GM21619 (cell line): Measurements from ENCODE around the gene TNFRSF1B.
"Not testable (repeated sequence)": the region's sequence is repeated elsewhere in the genome, so short reads cannot be mapped to it uniquely, and the experiment has no call there.

Experiments
- ATAC-seq: cut with Tn5 transposase; IDR thresholded peaks from one replicate; pipeline ENCODE4 v1.9.1; 2021; ENCODE audit not compliant: unreplicated experiment

TNFRSF1B gene

GRCh38 chr1:12209495-12209832 lies 42.7 kb downstream of the TNFRSF1B start:
- ATAC-seq, result no peak

- ATAC-seq, result no peak
Observed at GRCh38 chr1:12215118-12215961, 48.5 kb downstream of the TNFRSF1B start.

DNA sequence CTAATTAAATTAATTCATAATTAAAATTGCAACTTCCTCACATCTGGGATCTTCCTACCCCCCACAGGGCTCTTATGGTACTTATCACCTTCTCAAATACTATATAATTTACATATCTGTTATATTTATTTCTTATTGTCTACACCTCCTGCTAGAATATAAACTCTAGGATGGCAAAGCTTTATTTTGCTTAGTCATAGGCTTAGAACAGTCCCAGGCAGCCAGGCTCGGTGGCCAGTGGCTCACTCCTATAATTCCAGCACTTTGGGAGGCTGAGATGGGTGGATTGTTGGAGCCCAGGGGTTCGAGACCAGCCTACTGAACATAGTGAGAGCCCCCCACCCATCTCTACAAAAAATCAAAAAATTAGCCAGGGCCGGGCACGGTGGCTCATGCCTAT lies 53.0 kb downstream of the TNFRSF1B start:
- ATAC-seq, result no peak

- no peak for ATAC-seq
Observed at GRCh38 chr1:12220890-12221289, 54.1 kb downstream of the TNFRSF1B start.

GRCh38 chr1:12222700-12223099 lies 55.9 kb downstream of the TNFRSF1B start:
- ATAC-seq, result not testable (repeated sequence)

DNA sequence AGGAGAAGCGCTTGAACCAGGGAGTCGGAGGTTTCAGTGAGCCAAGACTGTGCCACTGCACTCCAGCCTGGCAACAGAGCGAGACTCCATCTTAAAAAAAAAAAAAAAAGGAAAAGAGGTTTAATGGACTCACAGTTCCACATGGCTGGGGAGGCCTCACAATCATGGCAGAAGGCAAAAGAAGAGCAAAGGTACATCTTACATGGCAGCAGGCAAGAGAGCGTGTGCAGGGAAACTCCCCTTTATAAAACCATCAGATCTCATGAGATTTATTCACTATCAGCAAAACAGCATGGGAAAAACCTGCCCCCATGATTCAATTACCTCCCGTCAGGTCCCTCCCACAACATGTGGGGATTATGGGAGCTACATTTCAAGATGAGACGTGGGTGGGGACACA lies 57.3 kb downstream of the TNFRSF1B start:
- not testable (repeated sequence) for ATAC-seq

DNA sequence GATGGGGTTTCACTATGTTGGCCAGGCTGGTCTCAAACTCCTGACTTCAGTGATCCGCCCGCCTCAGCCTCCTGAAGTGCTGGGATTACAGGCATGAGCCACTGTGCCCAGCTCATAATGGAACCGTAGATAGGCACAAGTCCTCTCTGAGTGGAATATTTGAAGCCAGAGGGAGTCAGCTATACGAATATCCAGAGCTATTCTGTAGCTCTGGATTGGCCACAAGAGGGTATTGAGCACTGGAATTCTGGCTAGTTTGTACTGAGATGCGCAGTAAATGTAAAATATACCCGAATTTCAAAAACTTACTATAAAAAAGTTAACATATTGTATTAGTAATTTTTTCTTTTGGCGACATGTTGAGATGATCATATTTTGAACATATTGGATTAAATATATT lies 62.2 kb downstream of the TNFRSF1B start:
- no peak for ATAC-seq

DNA sequence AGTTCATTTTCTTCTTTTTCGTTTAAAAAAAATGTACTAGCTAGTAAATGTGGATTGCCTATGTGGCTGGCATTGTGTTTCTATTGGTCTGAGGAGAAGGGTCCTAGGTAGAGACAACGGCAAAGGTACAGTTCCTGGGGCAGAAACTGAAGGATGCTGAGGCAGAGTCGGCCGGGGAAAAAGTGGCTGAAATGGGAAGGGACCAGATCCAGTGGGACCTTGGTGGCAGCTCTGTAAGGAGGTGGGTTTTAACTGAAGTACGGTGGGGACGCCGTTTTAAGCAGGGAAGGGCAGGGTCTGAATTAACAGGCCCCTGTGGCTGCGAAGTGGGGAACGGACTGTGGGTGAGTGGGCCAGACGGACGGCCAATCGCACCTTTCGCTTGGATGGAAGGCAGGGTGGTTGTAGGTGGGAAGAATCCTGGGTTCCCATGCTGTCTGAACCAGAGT lies 62.6 kb downstream of the TNFRSF1B start:
- ATAC-seq, result no peak

- ATAC-seq, result peak; percentile 80
Observed at GRCh38 chr1:12229835-12230548, 63.2 kb downstream of the TNFRSF1B start, which contains the start of gene VPS13D. Gene VPS13D (plus strand): TSS chr1:12230030. CDS start chr1:12234267, 4,237 bp downstream.

DNA sequence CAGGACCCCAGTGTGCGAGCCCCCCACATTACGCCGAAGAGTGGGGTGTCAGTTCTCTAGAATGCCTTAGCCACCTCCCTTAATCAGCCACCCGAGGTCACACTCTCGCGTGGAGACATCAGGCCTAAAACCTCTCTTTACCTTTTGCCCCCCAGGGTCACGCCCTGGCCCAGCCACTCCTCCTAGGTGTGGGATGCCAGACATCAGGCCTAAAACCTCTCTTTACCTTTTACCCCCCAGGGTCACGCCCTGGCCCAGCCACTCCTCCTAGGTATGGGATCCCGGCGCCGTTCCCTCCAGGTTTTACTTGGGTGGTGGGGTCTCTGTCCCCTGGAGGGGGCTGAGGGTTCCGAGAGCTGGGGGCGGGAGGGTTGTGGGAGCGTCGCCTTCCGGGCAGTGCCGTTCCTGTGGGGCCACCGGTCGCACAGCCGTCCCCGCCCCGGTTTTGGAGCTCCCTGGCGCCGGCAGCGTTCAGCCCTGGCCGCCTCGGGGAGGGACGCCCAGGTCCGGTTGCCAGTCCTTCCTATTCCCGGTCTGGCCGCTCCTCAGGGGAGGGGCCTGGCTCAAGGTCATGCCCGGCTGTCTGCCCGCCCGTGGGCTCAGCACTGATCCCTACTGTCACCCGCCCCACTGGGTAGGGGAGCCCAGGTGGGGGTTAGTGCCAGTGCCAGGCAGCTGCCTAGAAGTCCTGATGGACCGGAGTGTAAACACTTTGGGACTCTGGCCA lies 63.9 kb downstream of the TNFRSF1B start:
- ATAC-seq, result peak; percentile 24

GRCh38 chr1:12231276-12231595 lies 64.4 kb downstream of the TNFRSF1B start:
- ATAC-seq, result no peak

- no peak for ATAC-seq
Observed at GRCh38 chr1:12232221-12232620, 65.4 kb downstream of the TNFRSF1B start.

DNA sequence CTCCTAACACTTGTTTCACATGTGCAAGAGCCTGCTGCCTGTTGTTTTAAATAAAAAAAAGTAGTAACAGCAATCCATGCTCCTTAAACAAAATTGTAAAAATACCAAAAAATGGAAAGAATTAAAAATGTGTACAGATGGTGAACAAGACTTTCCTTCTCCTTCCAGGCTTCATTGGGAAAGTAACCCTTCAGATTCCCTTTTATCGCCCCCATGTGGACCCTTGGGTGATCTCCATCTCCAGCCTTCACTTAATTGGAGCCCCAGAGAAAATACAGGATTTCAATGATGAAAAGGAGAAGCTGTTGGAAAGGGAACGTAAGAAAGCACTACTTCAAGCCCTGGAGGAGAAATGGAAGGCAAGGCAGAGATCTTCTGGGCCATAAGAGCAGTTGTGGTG lies 77.3 kb downstream of the TNFRSF1B start:
- no peak for ATAC-seq

DNA sequence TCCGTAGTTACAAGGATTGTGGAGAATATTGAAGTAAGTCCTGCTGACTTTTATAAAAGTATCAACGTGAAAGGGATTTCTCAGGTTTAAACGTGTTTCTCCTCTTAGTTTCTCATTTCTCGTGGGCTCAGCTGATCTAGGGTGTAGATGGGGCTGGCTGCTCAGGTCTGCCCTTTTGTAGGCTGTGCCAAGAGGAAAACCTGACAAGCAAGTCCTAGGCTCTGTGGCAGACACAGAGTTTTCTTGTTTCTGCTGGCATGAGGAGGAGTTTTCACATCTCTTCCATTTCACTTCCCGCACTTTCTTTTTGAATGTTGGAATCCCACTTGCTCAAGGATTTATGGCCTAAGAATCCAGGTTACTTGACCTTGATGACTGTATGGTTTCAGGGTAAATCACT lies 77.8 kb downstream of the TNFRSF1B start:
- no peak for ATAC-seq

DNA sequence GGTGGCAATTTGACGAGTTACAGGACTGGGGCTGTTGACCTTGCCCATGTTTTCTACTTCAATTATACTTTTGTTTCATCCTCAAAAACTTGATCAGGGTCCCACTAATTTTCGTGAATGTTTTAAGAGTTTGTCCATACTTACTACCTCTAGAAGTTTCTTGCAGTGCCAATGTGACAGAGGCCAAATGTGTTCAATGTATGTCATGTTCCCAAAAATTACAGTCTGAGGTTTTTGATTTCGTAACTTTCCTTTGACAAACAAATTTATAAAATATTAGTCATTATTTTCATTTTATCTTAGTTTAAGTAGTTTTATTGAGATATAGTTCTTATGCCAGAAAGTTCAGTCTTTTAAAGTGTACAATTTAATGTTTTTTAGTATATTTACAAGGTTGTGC lies 78.3 kb downstream of the TNFRSF1B start:
- no peak for ATAC-seq

DNA sequence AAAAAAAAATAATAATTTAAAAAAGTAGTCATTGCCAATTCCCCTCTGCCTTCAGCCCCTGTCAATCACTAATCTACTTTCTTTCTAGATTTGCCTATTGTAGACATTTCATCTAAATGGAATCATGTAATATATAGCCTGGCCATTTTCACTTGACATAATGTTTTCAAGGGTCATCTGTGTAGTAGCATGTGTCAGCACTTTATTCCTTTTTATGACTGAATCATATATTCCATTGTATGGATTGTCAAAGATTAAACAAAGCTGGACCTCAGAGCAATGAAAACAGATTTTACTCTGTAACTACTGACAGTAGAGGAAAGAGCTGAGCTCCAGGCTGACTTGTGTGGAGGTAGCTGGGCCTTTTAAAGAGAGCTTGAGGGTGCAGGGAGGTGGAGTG lies 78.9 kb downstream of the TNFRSF1B start:
- ATAC-seq, result no peak

GRCh38 chr1:12246584-12246983 lies 79.8 kb downstream of the TNFRSF1B start:
- no peak for ATAC-seq

DNA sequence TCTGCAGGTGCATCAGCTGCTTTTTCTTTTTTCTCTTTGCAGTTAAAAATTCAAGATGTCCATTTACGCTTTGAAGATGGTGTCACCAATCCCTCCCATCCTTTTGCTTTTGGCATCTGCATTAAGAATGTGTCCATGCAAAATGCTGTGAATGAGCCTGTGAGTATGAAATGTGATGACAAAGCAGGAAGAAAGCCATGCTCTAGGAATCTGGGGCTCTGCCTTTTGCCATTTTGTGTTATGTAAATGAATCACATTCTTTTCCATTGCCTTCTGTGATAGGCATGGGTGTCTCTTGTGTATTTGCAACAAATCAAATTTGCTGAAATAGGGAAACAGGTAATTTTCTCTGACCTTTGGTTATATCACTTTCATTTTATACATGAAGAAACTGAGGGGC lies 82.4 kb downstream of the TNFRSF1B start:
- no peak for ATAC-seq

DNA sequence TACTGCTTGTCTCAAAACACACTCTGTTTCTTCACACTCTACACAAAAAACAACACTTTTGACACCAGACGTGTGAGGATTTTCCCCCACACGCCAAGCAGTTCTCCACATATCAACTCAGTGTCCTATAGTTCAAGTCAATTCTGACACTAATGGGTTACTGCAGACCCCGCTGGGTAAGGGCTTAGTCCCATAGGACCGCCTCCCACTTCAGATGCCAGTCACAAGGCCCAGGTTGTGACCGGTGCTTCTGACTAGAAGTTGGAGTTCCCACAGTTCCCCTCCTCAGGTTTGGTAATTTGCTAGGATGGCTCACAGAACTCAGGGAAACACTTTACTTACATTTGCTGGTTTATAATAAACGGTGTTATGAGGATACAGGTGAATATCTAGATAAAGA lies 83.0 kb downstream of the TNFRSF1B start:
- no peak for ATAC-seq

- no peak for ATAC-seq
Observed at GRCh38 chr1:12251442-12251841, 84.7 kb downstream of the TNFRSF1B start.

DNA sequence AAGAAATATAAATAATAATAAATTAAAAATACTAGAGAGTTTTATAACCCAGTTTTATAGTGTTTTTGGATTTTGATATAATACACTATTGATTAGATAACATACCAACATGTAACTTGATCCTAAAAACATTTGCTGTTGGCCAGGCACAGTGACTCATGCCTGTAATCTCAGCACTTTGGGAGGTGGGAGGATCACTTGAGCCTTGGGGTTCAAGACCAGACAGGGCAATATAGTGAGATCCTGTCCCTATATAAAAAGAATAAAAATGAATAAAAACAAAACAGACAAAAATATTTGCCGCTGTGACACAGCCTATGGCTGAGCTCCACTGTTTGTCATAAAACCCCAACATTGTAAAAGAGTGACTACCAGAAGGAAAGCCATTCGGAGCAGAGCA lies 89.1 kb downstream of the TNFRSF1B start:
- no peak for ATAC-seq

GRCh38 chr1:12258272-12258671 lies 91.5 kb downstream of the TNFRSF1B start:
- ATAC-seq, result no peak
